HG03558 (cell line): ENCODE results near the gene DAP3.
"Not testable (repeated sequence)": the region's sequence is repeated elsewhere in the genome, so short reads cannot be mapped to it uniquely, and the experiment has no call there.

Source experiments
- ATAC-seq: cut with Tn5 transposase; IDR thresholded peaks from one replicate; pipeline ENCODE4 v1.9.1; 2021; ENCODE audit warnings: moderate number of reproducible peaks; ENCODE audit not compliant: unreplicated experiment; ENCODE audit errors: extremely low read depth

DAP3 gene

DNA sequence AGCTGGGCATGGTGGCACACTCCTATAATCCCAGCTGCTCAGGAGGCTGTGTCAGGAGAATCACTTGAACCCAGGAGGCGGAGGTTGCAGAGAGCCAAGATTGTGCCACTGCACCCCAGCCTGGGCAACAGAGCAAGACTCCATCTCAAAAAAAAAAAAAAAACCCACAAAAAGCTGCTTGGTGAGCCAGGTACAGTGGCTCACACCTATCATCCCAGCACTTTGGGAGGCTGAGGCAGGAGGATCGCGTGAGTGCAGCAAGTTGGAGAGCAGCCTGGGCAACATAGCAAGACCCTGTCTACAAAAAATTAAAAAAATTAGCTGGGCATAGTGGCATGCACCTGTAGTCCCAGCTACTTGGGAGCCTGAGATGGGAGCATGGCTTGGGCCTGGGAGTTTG is 26.2 kb downstream of the DAP3 start:
- not testable (repeated sequence) for ATAC-seq

- no peak for ATAC-seq
These were observed 26.9 kb downstream of the DAP3 start for GRCh38 chr1:155715777-155716176.

GRCh38 chr1:155717041-155717440 is 28.1 kb downstream of the DAP3 start:
- ATAC-seq: no peak

DNA sequence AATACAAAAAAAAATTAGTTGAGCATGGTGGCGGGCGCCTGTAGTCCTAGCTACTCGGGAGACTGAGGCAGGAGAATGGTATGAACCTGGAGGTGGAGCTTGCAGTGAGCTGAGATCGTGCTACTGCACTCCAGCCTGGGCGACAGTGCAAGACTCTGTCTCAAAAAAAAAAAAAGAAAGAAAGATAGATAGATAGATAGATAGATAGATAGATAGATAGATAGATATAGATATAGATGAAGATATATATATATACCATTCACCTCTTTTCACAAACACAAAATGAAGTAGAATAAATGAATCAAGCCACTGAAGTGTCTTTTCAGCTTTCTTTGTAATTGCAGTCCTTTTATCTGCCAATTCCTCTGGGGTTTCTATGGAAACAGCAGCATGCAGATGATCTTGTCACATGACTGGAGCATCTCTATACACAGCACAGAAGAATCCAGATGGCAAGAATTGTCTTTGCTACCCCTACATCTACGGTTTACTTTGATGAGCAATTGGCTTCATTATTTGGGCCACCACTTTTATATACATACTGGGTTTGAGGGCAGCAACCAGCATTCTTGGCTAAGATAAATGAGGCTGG is 29.7 kb downstream of the DAP3 start:
- not testable (repeated sequence) for ATAC-seq

DNA sequence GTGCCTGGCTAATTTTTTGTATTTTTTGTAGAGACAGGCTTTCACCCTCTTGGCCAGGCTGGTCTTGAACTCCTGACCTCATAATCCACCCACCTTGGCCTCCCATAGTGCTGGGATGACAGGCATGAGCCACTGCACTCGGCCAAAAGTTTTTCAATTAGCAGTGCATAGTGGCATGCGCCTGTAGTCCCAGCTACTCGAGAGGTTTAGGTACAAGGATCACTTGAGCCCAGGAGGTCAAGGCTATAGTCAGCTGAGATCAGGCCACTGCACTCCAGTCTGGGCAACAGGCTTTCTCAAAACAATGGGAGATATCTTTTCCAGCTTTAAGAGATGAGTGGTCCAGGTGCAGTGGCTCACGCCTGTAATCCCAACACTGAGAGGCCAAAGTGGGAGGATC is 30.8 kb downstream of the DAP3 start:
- no peak for ATAC-seq

GRCh38 chr1:155725142-155725541 is 36.3 kb downstream of the DAP3 start:
- ATAC-seq: no peak

- ATAC-seq: no peak
These were observed 40.4 kb downstream of the DAP3 start for GRCh38 chr1:155729031-155729898.

- ATAC-seq: no peak
These were observed 52.1 kb downstream of the DAP3 start for GRCh38 chr1:155740995-155741394.

DNA sequence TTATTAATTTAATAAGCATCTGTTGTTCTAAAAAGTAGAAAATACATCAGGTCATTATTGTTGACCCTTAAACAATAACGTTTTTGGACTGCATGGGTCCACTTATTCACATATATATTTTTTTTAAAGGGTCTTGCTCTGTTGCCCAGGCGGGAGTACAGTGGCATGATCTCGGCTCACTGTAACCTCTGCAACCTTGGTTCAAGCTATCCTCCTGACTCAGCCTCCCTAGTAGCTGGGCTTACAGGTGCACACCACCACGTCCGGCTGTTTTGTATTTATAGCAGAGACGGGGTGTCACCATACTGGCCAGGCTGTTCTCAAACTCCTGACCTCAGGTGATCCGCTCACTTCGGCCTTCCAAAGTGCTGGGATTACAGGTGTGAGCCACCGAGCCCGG is 53.0 kb downstream of the DAP3 start:
- no peak for ATAC-seq

DNA sequence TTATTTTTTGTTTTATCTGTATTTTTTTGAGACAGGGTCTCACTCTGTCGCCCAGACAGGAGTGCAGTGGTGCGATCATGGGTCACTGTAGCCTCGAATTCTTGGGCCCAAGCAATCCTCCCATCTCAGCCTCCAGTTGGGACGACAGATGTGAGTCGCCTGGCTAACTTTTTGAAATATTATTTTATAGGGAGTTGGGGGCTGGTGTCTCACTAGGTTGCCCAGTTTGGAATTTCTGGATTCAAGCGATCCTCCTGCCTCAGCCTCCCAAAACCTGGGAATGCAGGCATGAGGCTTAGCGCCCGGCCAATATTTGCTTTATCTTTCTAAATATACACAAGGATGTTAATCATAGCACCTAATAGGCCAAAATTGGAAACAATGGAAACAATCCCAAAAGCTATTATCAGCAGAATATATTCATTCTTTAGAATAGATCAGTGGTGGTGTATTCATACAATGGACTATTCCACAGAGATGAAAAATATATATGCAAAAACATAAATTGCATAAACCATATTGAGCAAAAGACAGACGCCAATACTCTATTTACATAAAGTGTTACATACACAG is 55.9 kb downstream of the DAP3 start:
- no peak for ATAC-seq

GRCh38 chr1:155745284-155746228 is 56.7 kb downstream of the DAP3 start:
- peak; percentile 80 for ATAC-seq

GRCh38 chr1:155747586-155747985 is 58.7 kb downstream of the DAP3 start:
- ATAC-seq: not testable (repeated sequence)

- ATAC-seq: not testable (repeated sequence)
These were observed 59.2 kb downstream of the DAP3 start for GRCh38 chr1:155748141-155748540.

GRCh38 chr1:155759017-155759416 is 70.1 kb downstream of the DAP3 start:
- ATAC-seq: not testable (repeated sequence)

GRCh38 chr1:155759966-155760630 is 71.2 kb downstream of the DAP3 start:
- no peak for ATAC-seq

GRCh38 chr1:155760751-155761475 is 72.0 kb downstream of the DAP3 start:
- no peak for ATAC-seq

- ATAC-seq: no peak
These were observed 73.0 kb downstream of the DAP3 start for GRCh38 chr1:155761736-155762405.

DNA sequence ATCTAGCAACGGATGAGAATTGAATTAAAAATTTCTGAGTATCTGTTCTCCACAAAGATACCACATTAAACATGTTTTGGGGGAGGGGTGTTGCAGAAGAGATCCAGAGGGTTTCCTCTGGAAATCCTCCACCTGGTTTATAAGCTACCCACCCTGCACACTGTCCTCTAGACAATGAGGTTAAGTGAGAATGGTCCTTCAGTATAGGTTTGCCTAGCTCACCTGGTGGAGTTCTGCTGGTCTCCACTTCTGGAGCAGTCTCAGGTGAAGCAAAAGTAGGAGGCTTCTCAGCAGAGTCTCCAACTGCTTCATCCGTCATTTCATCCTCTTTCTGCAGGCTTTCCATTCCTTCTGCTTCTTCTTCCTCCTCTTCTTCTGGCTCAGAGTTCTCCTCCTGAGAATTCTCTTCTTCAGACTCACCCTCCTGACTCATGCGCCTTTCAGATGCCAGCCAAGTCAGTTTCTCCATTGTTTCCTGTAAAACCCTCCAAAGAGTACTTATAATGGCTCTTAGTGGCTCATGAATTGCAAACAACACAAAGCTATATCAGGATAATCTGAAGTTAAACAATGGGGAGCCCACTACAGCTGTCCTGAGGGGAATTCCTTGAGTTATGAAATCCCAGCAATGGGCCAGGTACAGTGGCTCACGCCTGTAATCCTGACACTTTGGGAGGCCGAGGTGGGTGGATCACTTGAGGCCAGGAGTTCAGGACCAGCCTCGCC is 74.4 kb downstream of the DAP3 start:
- ATAC-seq: not testable (repeated sequence)
